ENCODE measurements around the gene SLC25A21.
"Not testable (repeated sequence)": the region's sequence is repeated elsewhere in the genome, so short reads cannot be mapped to it uniquely, and the experiment has no call there.

The SLC25A21 gene

GRCh38 chr14:36721877-36722276, 450.5 kb downstream of the SLC25A21 start:
- no peak for DNase-seq (ENCODE audit: low read depth in 2 of 2, low spot score in 1 of 2)

GRCh38 chr14:36720657-36721056, 451.7 kb downstream of the SLC25A21 start:
- DNase-seq (ENCODE audit: low read depth in 2 of 2, low spot score in 1 of 2), result no peak

- no peak for DNase-seq (ENCODE audit: low read depth in 2 of 2, low spot score in 1 of 2)
These were observed 452.6 kb downstream of the SLC25A21 start for GRCh38 chr14:36719823-36720222.

- no peak for DNase-seq (ENCODE audit: low read depth in 2 of 2, low spot score in 1 of 2)
These were observed 454.2 kb downstream of the SLC25A21 start for GRCh38 chr14:36718216-36718615.

GRCh38 chr14:36717363-36717762, 455.0 kb downstream of the SLC25A21 start:
- no peak for DNase-seq (ENCODE audit: low read depth in 2 of 2, low spot score in 1 of 2)

- no peak for DNase-seq (ENCODE audit: low read depth in 2 of 2, low spot score in 1 of 2)
These were observed 455.7 kb downstream of the SLC25A21 start for GRCh38 chr14:36716614-36717184.

GRCh38 chr14:36713960-36714703, 458.3 kb downstream of the SLC25A21 start:
- DNase-seq (ENCODE audit: low read depth in 2 of 2, low spot score in 1 of 2), result no peak

GRCh38 chr14:36707570-36707969, 464.8 kb downstream of the SLC25A21 start:
- no peak for DNase-seq (ENCODE audit: low read depth in 2 of 2, low spot score in 1 of 2)

GRCh38 chr14:36702474-36702873, 469.9 kb downstream of the SLC25A21 start:
- DNase-seq (ENCODE audit: low read depth in 2 of 2, low spot score in 1 of 2), result no peak

GRCh38 chr14:36701132-36701531, 471.3 kb downstream of the SLC25A21 start:
- DNase-seq (ENCODE audit: low read depth in 2 of 2, low spot score in 1 of 2), result no peak

GRCh38 chr14:36700651-36701050, 471.8 kb downstream of the SLC25A21 start:
- DNase-seq (ENCODE audit: low read depth in 2 of 2, low spot score in 1 of 2), result no peak

- DNase-seq (ENCODE audit: low read depth in 2 of 2, low spot score in 1 of 2), result not testable (repeated sequence)
These were observed 473.0 kb downstream of the SLC25A21 start for GRCh38 chr14:36699420-36699819.

GRCh38 chr14:36690311-36691040, 481.9 kb downstream of the SLC25A21 start:
- no peak for DNase-seq (ENCODE audit: low read depth in 2 of 2, low spot score in 1 of 2)

- no peak for DNase-seq (ENCODE audit: low read depth in 2 of 2, low spot score in 1 of 2)
These were observed 487.5 kb downstream of the SLC25A21 start for GRCh38 chr14:36684946-36685345.

GRCh38 chr14:36683083-36683724, 489.2 kb downstream of the SLC25A21 start:
- DNase-seq (ENCODE audit: low read depth in 2 of 2, low spot score in 1 of 2), result no peak

GRCh38 chr14:36682338-36682737, 490.1 kb downstream of the SLC25A21 start:
- DNase-seq (ENCODE audit: low read depth in 2 of 2, low spot score in 1 of 2), result no peak

- DNase-seq (ENCODE audit: low read depth in 2 of 2, low spot score in 1 of 2), result no peak
These were observed 496.2 kb downstream of the SLC25A21 start for GRCh38 chr14:36676236-36676635.

- no peak for DNase-seq (ENCODE audit: low read depth in 2 of 2, low spot score in 1 of 2)
These were observed 496.8 kb downstream of the SLC25A21 start for GRCh38 chr14:36675581-36675980.

- DNase-seq (ENCODE audit: low read depth in 2 of 2, low spot score in 1 of 2), result no peak
These were observed 497.7 kb downstream of the SLC25A21 start for GRCh38 chr14:36674659-36675058.

GRCh38 chr14:36672095-36672494, 500.3 kb downstream of the SLC25A21 start:
- no peak for DNase-seq (ENCODE audit: low read depth in 2 of 2, low spot score in 1 of 2)

GRCh38 chr14:36671149-36671548, 501.3 kb downstream of the SLC25A21 start:
- DNase-seq (ENCODE audit: low read depth in 2 of 2, low spot score in 1 of 2), result no peak

- no peak for DNase-seq (ENCODE audit: low read depth in 2 of 2, low spot score in 1 of 2)
These were observed 504.7 kb downstream of the SLC25A21 start for GRCh38 chr14:36667679-36668078.
